OCI-LY1 (cell line): ENCODE results near the gene BRF1.

Source experiments
- CTCF ChIP-seq: fragments of 200-600 bp; sonication (generic), shearing (Covaris generic); IDR thresholded peaks from 2 replicates; pipeline ENCODE4 v1.5.1; 2017; ENCODE audit warnings: mild to moderate bottlenecking, antibody characterized with exemption, low read length, moderate library complexity, mixed read lengths
- EZH2 ChIP-seq: fragments of 200-600 bp; sonication (generic), shearing (Covaris generic); IDR thresholded peaks from 2 replicates; pipeline ENCODE4 v1.8.0; 2017; ENCODE audit warnings: borderline replicate concordance, mixed run types, mild to moderate bottlenecking, antibody characterized with exemption, low read length, moderate library complexity, mixed read lengths

- TF ChIP-seq CTCF (no peak), EZH2 (no peak)
Observed at GRCh38 chr14:105219753-105220152, 81.0 kb downstream of the BRF1 start.
